Tibial nerve (tissue), 3 donors: ENCODE data around the gene PCDH11X.
"Not testable (repeated sequence)": the region's sequence is repeated elsewhere in the genome, so short reads cannot be mapped to it uniquely, and the experiment has no call there.

Source experiments
- POLR2A ChIP-seq, 2 donors: fragments of 450-650 bp; IDR thresholded peaks; one replicate each; pipeline ENCODE4 v1.6.1; 2017; ENCODE audit warnings: antibody characterized with exemption in 2 of 2, mild to moderate bottlenecking in 2 of 2, moderate library complexity in 2 of 2
- TF ChIP-seq, protein P1 (sequence below), 5 experiments: fragments of 200-600 bp in 3 of 5; fragments of 450-650 bp in 2 of 5; sonication (generic) in 3 of 5; IDR thresholded peaks; one replicate each; pipeline ENCODE4 v1.5.1; 2016 to 2019; ENCODE audit warnings: antibody characterized with exemption in 5 of 5, mild to moderate bottlenecking in 3 of 5, moderate library complexity in 2 of 5

GRCh38 chrX:91817537-91817936 lies 38.4 kb downstream of the PCDH11X start:
- not testable (repeated sequence) for TF ChIP-seq POLR2A (IDR thresholded peaks at IDR 0.05)
- TF ChIP-seq, protein P1, sequence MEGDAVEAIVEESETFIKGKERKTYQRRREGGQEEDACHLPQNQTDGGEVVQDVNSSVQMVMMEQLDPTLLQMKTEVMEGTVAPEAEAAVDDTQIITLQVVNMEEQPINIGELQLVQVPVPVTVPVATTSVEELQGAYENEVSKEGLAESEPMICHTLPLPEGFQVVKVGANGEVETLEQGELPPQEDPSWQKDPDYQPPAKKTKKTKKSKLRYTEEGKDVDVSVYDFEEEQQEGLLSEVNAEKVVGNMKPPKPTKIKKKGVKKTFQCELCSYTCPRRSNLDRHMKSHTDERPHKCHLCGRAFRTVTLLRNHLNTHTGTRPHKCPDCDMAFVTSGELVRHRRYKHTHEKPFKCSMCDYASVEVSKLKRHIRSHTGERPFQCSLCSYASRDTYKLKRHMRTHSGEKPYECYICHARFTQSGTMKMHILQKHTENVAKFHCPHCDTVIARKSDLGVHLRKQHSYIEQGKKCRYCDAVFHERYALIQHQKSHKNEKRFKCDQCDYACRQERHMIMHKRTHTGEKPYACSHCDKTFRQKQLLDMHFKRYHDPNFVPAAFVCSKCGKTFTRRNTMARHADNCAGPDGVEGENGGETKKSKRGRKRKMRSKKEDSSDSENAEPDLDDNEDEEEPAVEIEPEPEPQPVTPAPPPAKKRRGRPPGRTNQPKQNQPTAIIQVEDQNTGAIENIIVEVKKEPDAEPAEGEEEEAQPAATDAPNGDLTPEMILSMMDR (IDR thresholded peaks at IDR 0.05) = not testable (repeated sequence)
